KOPT-K1 (cell line): Measurements from ENCODE around the gene MERTK.
"Not testable (repeated sequence)": the region's sequence is repeated elsewhere in the genome, so short reads cannot be mapped to it uniquely, and the experiment has no call there.

Experiments used
- H3K27ac ChIP-seq: fragments of 200-600 bp; sonication (generic); 2 replicates; pipeline ENCODE4 v1.5.1; 2016; ENCODE audit warnings: antibody characterized with exemption, mild to moderate bottlenecking, low read depth, low read length; ENCODE audit not compliant: poor library complexity, severe bottlenecking
- H3K36me3 ChIP-seq: fragments of 200-600 bp; sonication (generic); 2 replicates; pipeline ENCODE4 v1.5.1; 2017; ENCODE audit warnings: antibody characterized with exemption, mild to moderate bottlenecking, low read length, moderate library complexity; ENCODE audit not compliant: insufficient read depth
- H3K9me3 ChIP-seq: fragments of 200-600 bp; sonication (generic); 2 replicates; pipeline ENCODE4 v1.5.1; 2017; ENCODE audit warnings: antibody characterized with exemption, low read length, mild to moderate bottlenecking; ENCODE audit not compliant: insufficient read depth, poor library complexity, severe bottlenecking

Gene MERTK

GRCh38 chr2:112061840-112062239, 163.4 kb downstream of the MERTK start:
- H3K27ac ChIP-seq, result no peak overlapping the region
- H3K9me3 ChIP-seq, result no peaks in the 10 kb centered on the region
- peaks cover 61% of the 10 kb centered on the region for H3K36me3 ChIP-seq

GRCh38 chr2:112062894-112063293, 164.5 kb downstream of the MERTK start:
- H3K36me3 ChIP-seq, result peaks cover 71% of the 10 kb centered on the region
- no peak overlapping the region for H3K27ac ChIP-seq
- no peaks in the 10 kb centered on the region for H3K9me3 ChIP-seq

DNA sequence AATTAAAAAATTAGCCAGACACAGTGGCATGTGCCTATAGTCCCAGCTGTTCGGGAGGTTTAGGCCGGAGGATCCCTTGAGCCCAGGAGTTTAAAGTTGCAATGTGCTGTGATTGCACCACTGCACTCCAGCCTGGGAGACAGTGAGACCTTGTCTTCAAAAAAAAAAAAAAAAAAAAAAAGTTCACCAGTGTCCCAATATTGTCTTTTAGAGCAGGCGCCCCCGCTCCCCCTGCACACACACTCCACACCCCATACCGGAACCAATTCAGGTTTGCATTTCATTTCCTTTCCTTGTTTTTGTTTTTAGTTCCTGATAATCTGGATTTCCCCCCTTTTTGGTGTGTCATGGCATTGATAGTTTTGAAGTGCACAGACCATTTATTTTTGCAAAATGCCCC, 167.1 kb downstream of the MERTK start:
- Histone ChIP-seq H3K36me3 (peaks cover 85% of the 10 kb centered on the region), H3K9me3 (no peaks in the 10 kb centered on the region), H3K27ac (no peak overlapping the region)

DNA sequence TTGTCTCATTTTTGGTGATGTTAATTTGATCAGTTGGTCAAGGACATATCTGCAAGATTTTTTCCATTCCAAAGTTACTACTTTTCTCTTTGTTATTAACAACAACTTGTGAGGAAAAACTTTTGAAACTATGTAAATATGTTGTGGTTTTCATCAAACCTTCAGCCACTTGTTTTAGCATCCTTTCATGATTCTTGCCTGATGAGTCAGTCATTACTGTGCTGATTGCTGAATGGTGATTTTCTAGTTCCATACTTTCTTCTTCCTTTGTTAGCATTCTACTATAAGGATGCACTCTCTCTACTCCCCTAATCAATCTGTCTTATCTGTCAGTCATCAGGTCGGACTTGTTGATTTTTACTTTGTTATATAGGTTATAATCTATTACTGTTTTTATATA, 167.6 kb downstream of the MERTK start:
- H3K9me3 ChIP-seq, result no peaks in the 10 kb centered on the region
- peaks cover 81% of the 10 kb centered on the region for H3K36me3 ChIP-seq
- H3K27ac ChIP-seq, result no peak overlapping the region

DNA sequence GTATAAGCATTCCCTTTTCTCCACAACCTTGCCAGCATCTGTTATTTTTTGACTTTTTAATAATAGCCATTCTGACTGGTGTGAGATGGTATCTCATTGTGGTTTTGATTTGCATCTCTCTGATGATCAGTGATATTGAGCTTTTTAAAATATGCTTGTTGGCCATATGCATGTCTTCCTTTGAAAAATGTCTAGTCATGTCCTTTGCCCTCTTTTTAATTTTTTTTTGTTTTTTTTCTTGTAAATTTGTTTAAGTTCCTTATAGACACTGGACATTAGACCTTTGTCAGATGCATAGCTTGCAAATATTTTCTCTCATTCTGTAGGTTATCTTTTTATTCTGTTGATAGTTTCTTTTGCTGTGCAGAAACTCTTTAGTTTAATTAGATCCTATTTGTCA, 171.4 kb downstream of the MERTK start:
- Histone ChIP-seq H3K36me3 (peaks cover 75% of the 10 kb centered on the region), H3K9me3 (peaks cover 16% of the 10 kb centered on the region)
- not testable (repeated sequence) for H3K27ac ChIP-seq

- Histone ChIP-seq H3K9me3 (peaks cover 16% of the 10 kb centered on the region), H3K36me3 (peaks cover 56% of the 10 kb centered on the region), H3K27ac (no peak overlapping the region)
Observed at GRCh38 chr2:112073875-112074274, 175.5 kb downstream of the MERTK start.

DNA sequence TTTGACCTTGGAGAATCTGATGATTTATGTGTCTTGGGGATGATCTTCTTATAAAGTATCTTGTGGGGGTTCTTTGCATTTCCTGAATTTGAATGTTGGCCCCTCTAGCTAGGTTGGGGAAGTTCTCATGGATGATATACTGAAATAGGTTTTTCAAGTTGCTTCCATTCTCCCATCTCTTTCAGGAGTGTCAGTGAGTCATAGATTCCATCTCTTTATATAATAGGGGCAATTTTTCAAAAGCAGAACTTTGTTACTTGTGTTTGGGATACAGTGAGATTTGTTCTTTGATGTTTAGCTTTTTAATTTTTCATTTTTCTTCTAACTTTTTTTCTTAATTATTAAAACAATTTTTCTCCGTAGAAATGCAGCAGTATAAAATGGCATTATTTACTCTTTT, 176.1 kb downstream of the MERTK start:
- peaks cover 49% of the 10 kb centered on the region for H3K36me3 ChIP-seq

DNA sequence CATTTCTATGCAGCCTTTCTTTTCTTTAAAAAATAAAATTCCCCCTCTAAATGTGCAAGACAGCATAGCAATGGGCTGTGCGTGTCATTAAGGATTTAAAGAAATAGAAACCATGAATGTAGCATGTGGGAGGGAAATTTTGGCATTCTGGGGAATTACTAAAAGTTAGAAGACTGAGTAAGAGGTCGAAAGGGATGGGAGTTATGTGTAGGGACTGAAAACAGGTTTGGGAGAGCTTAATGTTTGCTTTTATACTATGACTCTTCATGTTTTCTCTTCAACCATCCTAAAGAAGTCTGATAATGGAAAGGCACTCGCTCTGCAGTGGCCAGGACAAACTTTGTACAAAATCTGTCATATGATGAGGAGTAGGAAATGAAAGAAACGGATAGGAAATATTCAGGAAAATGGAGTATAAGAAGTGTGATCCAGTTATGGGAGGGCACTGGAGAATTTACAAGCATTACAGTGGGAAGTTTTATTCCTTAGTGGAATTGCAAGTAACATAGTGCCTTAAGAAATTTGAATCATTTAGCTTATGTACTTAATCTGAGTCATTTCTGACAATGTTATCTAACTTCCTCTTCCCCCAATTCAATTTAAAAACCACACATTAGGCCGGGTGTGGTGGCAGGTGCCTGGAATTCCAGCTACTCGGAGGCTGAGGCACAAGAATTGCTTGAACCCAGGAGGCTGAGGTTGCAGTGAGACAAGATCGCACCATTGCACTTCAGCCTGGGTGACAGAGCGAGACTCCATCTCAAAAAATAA, 177.3 kb downstream of the MERTK start:
- no peak overlapping the region for H3K27ac ChIP-seq
- H3K36me3 ChIP-seq, result peaks cover 41% of the 10 kb centered on the region
- peaks cover 16% of the 10 kb centered on the region for H3K9me3 ChIP-seq

More for the DNA sequence above, 176.1 kb downstream of the MERTK start:
- no peak overlapping the region for H3K27ac ChIP-seq
- H3K9me3 ChIP-seq, result peaks cover 16% of the 10 kb centered on the region

DNA sequence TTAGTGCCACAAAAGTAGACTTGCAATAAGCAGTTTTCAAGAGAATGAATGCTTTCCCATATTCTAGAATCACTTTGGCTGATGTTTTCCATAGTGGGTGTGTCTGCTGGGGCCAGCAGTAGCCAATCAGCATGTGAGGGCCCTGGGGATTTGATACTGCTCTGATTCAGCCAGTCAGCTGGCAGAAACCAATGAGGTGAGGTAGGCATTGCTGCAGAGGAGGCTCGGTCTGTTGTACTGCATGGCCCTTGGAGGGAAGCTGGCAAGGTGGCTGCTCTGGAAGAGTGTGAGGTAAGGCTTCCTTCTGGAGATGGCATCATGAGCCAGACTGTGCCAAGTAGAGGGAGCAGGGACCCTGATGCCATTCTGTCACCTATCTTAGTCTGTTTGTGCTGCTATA, 179.4 kb downstream of the MERTK start:
- Histone ChIP-seq H3K9me3 (peaks cover 16% of the 10 kb centered on the region), H3K27ac (no peak overlapping the region), H3K36me3 (peaks cover 46% of the 10 kb centered on the region)
